Head of caudate nucleus (tissue), 42 donors: ENCODE results near the gene MYRFL.
"Not testable (repeated sequence)": the region's sequence is repeated elsewhere in the genome, so short reads cannot be mapped to it uniquely, and the experiment has no call there.

Experiments used
- DNase-seq, 42 donors: peaks; one replicate each; pipeline versions ENCODE4 v3.0.0 to v3.0.0-alpha.2; 2020 to 2021; ENCODE audit warnings: mixed read lengths in 7 of 42
- intact Hi-C: fragments of 100-400 bp; cut with DNase I; formaldehyde crosslinking; loops from one replicate; pipeline ENCODE4 v1.15.0; 2022

Gene MYRFL

GRCh38 chr12:69837657-69838415, 12.8 kb downstream of the MYRFL start:
- intact Hi-C loops, result no loop called here
- DNase-seq, result no peak

DNA sequence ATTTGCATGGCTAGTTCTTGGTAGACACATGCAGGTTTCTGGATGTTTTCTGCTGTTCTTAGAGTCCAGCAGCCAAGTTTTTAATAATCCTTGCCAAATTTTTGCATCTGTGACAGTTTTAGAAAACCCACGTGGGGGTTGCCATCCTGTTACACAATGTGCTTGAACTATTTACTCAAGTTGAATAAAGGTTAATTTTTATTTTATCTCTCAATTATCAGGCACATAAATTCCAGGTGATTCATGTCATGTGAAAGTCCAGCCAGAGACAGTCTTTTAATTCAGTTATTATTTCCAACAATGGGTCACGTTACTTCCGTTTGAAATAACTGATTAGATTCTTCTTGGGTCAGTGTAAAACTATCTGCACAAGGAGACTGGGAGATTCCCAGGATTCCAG, 15.7 kb downstream of the MYRFL start:
- no peak for DNase-seq
- intact Hi-C loops, result no loop called here

GRCh38 chr12:69843608-69844007, 18.6 kb downstream of the MYRFL start:
- intact Hi-C loops, result no loop called here
- no peak for DNase-seq

- no peak for DNase-seq
Measured at GRCh38 chr12:69844416-69844815, 19.4 kb downstream of the MYRFL start.

GRCh38 chr12:69844836-69845235, 19.8 kb downstream of the MYRFL start:
- intact Hi-C loops, result no loop called here
- DNase-seq, result no peak

More at GRCh38 chr12:69844416-69844815, 19.4 kb downstream of the MYRFL start:
- intact Hi-C loops, result no loop called here

DNA sequence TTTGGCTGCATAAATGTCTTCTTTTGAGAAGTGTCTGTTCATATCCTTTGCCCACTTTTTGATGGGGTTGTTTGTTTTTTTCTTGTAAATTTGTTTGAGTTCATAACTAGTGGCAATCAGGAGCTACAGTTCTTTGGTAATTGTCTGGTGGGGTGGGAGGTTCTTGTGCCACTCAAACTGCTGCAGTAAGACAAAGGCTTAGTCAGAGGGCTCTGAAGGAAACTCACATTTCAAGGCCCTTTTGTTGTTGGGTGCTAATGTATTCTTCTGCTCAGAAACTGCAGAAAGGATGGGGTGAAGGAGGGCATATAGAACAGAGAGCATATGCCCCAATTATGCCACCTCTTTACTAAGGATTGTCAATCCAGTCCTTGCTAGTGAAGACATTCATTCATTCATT, 21.9 kb downstream of the MYRFL start:
- DNase-seq, result peak in 18 of 42 donors; percentile 10 to 59 (median 28)
- intact Hi-C loops, result no loop called here

DNA sequence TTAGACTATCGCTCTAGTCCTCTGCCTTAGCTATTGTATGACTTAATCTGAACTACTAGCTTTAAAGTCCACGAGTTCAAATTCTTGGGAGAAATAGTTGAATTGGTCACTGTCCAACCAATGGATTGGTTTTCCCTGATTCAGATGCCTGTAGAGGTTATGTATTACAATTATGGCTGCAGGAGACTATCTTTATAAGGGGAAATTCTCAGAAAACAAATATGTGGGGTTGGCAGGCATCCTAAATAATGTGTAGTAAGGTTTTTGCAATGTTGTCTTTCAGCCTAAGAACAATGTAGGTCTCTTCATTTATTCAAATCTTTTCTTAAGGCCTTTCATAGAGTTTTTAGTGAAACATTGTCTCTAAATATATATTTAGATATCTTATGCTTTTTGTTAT, 26.9 kb downstream of the MYRFL start:
- intact Hi-C loops, result no loop called here
- no peak for DNase-seq

- DNase-seq, intact Hi-C loops: not testable (repeated sequence)
Measured at GRCh38 chr12:69853176-69853961, 28.3 kb downstream of the MYRFL start.

- no peak for DNase-seq
- intact Hi-C loops, result no loop called here
Measured at GRCh38 chr12:69866698-69867097, 41.7 kb downstream of the MYRFL start.

GRCh38 chr12:69868695-69869094, 43.7 kb downstream of the MYRFL start:
- intact Hi-C loops, result no loop called here
- no peak for DNase-seq

- DNase-seq, result no peak
- intact Hi-C loops, result no loop called here
Measured at GRCh38 chr12:69872804-69873203, 47.8 kb downstream of the MYRFL start.

DNA sequence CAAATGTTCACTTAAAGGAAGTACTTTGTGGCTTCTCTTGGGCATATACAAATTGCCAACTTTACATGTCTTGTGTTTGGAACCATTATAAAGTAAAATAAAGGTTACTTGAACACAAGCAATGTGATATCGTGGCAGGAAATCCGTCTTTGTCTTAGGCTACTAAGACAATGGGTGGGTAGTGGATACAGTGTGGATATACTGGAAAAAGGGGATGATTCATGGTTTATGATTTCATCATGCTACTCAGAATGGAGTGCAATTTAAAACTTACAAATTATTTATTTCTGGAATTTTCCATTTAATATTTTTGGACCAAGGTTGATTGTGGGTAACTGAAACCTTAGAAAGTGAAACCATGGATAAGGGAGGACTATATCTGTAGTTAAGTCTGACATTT, 48.4 kb downstream of the MYRFL start:
- no peak for DNase-seq
- intact Hi-C loops, result no loop called here

- DNase-seq, result no peak
- intact Hi-C loops, result no loop called here
Measured at GRCh38 chr12:69874606-69875005, 49.6 kb downstream of the MYRFL start.

DNA sequence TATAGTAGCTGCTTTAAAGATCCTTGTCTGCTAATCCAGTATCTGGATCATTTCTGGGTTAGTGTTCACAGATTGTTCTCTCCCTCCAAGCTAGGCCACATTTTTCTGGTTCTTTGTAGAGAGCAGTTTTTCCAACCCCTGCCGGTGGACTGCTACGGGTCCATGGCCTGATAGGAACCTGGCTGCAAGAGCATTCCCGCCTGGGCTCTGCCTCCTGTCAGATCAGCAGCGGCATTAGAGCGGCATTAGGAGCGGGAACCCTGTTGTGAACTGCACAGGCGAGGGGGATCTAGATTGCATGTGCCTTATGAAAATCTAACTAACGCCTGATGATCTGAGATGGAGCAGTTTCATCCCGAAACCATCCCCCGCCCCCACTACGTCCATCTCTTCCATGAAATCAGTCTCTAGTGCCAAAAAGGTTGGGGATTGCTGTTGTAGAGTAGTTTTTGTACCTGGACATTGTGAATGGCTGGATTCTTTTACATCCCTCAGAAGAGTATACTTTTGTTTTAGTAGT, 50.4 kb downstream of the MYRFL start:
- intact Hi-C loops, result no loop called here
- DNase-seq, result no peak

DNA sequence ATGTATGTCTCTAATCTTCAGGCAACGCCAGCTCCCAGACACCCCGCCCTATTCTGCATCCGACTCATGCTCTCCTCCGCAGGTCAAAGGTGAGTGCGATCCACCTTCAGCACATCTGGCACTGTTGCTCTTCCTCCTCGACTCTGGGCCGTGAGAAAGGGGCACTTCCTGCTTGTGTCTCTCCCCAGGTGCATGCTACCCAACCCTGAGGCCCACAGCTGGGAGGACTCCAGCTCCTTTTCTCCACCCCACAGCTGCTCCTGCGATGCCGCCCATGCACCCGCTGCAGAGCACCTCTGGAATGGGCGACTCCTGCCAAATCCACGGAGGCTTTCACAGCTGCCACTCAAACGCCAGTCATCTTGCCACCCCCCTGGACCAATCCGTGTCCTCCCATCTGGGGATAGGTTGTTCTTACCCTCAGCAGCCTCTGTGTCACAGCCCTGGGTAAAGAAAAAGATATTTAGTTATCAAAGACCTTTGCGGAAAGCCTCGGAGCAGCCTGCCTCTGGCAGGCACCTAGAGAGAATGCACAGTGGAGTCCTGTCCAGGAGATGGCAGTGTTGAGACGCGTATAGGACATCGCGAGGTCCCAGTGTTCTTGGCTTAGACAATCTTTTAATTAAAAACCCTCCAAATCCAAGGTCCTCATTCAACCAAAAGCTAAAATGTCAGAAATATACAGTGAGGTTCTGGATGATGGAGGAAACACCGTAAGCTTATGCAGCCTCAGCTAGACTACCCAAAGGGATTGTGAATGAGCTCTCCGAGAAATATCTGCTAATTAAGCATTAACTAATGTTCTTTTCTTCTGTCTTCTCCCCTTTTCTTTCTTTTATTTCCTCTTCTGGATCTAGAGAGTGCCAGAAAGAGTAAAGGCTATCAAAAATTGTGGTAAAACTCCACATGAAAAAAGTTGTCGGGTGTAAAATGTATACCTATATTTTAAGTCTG, 54.3 kb downstream of the MYRFL start:
- peak; percentile 66 to 94 (median 83) for DNase-seq
- intact Hi-C loops, result no loop called here

DNA sequence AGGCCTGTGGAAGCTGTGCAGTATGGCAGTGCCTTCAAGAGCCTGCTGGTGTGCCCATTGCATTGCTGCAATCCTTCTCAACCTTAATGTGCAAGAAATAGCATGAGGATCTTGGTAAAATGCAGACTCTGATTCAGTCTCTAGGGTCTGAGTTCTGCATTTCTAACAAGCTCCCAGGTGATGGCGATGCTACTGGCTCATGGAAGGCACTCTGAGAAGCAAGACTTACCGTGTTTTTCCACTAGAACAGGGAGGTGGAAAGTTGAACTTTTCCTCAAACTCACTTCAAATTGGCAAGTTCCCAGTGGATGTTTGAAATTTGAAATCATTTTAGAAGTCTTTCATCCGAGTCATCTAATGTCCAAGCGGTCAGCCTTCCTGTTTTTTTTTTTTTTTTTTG, 55.5 kb downstream of the MYRFL start:
- intact Hi-C loops, result loop anchor here (5.0 kb wide), 2 partner anchors 697 to 842 kb away; no protein-coding TSS in a partner anchor
- no peak for DNase-seq

GRCh38 chr12:69881771-69882170, 56.7 kb downstream of the MYRFL start:
- intact Hi-C loops, result loop anchor here (5.0 kb wide), 2 partner anchors 696 to 841 kb away; no protein-coding TSS in a partner anchor
- no peak for DNase-seq

GRCh38 chr12:69884386-69884785, 59.4 kb downstream of the MYRFL start:
- intact Hi-C loops, result loop anchor here (5.0 kb wide), 2 partner anchors 693 to 838 kb away; no protein-coding TSS in a partner anchor
- DNase-seq, result no peak

- DNase-seq, result no peak
- intact Hi-C loops, result no loop called here
Measured at GRCh38 chr12:69885658-69886057, 60.6 kb downstream of the MYRFL start.
